Right atrium auricular region (tissue), 2 donors: Measurements from ENCODE around the gene MAD1L1. TPM values are rescaled to one million over a fixed set of nuclear protein-coding genes. Genes with fewer than 3 reads are reported as not detected.

ENCODE experiments used
- DNase-seq: peaks from one replicate; pipeline ENCODE4 v3.0.0-alpha.2; 2019; ENCODE audit warnings: low spot score
- H3K27ac ChIP-seq, 2 donors: fragments of 200-600 bp; sonication (generic); 1 replicate in 1 of 2; 2 replicates in 1 of 2; pipeline ENCODE4 v1.5.1; 2016 to 2019
- H3K27me3 ChIP-seq, 2 donors: fragments of 200-600 bp; sonication (generic); one replicate each; pipeline versions ENCODE4 v1.5.1 to v1.6.0; 2017 to 2019
- H3K36me3 ChIP-seq: fragments of 200-600 bp; sonication (generic); one replicate; pipeline ENCODE4 v1.5.1; 2016
- H3K4me1 ChIP-seq, 2 donors: fragments of 200-600 bp; sonication (generic); one replicate each; pipeline versions ENCODE4 v1.5.1 to v1.6.0; 2017 to 2019
- H3K4me3 ChIP-seq, 2 donors: fragments of 200-600 bp; sonication (generic); 1 replicate in 1 of 2; 2 replicates in 1 of 2; pipeline ENCODE4 v1.5.1; 2017 to 2019; ENCODE audit warnings: mild to moderate bottlenecking in 1 of 2, moderate library complexity in 1 of 2
- H3K9me3 ChIP-seq, 2 donors: fragments of 200-600 bp; sonication (generic); one replicate each; pipeline ENCODE4 v1.5.1; 2019
- total RNA-seq, 2 donors: library from RNA; depleted of rRNA; stranded (reverse); fragments of >200 nt; gene quantifications; one replicate each; pipeline ENCODE4 v1.1.0, GENCODE V29; 2016
- TF ChIP-seq, protein P1 (sequence below), 2 donors: fragments of 200-600 bp; sonication (generic); IDR thresholded peaks; one replicate each; pipeline ENCODE4 v1.5.1; 2019; ENCODE audit warnings: antibody characterized with exemption in 2 of 2

MAD1L1 gene
- total RNA-seq, 2 donors from 2014 or later = 13.3 to 31.9 TPM

DNA sequence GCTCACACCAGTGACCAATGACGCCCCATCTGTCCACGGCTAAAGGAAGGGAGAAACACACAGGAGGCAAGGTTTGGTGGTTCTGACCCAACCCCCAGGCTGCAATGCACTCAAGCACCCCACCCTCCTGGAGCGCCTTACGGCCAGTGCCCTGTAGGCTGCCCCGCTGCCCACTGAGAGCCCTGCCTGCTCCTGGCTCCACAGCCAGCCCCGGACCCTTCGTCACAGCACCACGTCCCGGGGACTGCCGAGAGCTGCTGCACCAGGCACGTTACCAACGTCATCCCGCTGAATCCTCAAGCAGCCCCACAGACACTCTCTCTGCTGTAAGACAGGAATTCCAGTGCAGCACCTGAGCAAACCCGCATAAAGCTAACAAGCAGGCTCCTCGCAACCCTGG, 87.8 kb downstream of the MAD1L1 start:
- no peak overlapping the region for H3K27ac ChIP-seq
- no peaks in the 10 kb centered on the region for H3K9me3 ChIP-seq
- H3K27me3 ChIP-seq = no peaks in the 10 kb centered on the region
- H3K4me3 ChIP-seq = no peak overlapping the region
- no peaks in the 10 kb centered on the region for H3K4me1 ChIP-seq
- DNase-seq = no peak
- TF ChIP-seq, protein P1, sequence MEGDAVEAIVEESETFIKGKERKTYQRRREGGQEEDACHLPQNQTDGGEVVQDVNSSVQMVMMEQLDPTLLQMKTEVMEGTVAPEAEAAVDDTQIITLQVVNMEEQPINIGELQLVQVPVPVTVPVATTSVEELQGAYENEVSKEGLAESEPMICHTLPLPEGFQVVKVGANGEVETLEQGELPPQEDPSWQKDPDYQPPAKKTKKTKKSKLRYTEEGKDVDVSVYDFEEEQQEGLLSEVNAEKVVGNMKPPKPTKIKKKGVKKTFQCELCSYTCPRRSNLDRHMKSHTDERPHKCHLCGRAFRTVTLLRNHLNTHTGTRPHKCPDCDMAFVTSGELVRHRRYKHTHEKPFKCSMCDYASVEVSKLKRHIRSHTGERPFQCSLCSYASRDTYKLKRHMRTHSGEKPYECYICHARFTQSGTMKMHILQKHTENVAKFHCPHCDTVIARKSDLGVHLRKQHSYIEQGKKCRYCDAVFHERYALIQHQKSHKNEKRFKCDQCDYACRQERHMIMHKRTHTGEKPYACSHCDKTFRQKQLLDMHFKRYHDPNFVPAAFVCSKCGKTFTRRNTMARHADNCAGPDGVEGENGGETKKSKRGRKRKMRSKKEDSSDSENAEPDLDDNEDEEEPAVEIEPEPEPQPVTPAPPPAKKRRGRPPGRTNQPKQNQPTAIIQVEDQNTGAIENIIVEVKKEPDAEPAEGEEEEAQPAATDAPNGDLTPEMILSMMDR (IDR thresholded peaks at IDR 0.05) = no peak
- peaks cover 17% of the 10 kb centered on the region for H3K36me3 ChIP-seq

DNA sequence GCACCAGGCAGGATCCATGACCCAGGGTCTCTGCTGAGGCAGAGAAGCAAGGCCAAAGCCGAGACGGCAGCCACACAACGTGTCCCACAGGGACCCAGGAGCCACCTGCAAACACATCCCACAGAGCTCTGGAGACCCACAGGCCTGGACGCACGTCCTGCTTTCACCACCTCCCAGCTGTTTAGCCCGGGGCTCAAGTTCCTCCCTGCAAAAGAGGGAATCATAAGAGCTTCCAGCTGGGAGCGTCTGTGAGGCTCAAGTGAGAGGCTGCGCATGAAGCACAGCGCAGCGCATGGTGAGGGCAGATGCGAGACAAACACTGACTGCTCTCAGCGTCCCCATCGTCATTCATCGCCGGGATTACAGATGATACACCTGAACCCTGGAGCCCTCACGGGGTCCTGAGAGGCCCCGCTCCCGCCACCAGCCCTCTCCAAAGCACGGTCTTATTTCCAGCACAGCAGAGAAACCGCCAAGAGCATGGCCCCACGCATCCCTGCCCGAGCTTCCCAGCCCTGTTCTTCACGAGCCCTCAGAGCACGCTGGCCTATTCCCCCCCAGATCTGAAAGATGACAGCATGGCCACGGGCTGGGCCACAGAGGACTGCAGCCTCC, 88.7 kb downstream of the MAD1L1 start:
- no peak for DNase-seq
- no peak overlapping the region for H3K27ac ChIP-seq
- H3K36me3 ChIP-seq = peaks cover 17% of the 10 kb centered on the region
- no peaks in the 10 kb centered on the region for H3K27me3 ChIP-seq
- H3K9me3 ChIP-seq = no peaks in the 10 kb centered on the region
- no peak overlapping the region for H3K4me3 ChIP-seq
- TF ChIP-seq, protein P1 (IDR thresholded peaks at IDR 0.05) = no peak
- H3K4me1 ChIP-seq = no peaks in the 10 kb centered on the region

DNA sequence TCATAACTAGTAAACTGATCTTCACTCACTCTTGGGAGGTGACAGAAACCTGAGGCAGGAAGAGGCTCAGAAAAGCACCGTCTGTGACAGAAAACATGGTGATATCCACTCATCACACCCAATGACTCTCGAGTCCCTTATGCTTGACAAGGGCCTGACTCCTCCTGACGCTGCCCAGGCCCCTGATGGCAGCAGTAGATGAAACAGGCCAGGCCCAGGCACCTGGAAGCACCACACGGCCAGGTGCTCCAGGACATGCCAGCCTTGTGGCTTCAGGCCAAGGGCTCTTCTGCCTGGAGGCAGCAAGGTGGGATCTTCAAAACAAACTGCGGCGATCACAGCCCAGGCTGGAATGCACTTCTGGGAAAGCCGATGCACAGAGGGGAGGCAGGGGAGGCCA, 89.3 kb downstream of the MAD1L1 start:
- Histone ChIP-seq H3K27ac (no peak overlapping the region), H3K27me3 (no peaks in the 10 kb centered on the region), H3K4me3 (no peak overlapping the region), H3K36me3 (peaks cover 17% of the 10 kb centered on the region), H3K9me3 (no peaks in the 10 kb centered on the region), H3K4me1 (no peaks in the 10 kb centered on the region)
- no peak for DNase-seq
- TF ChIP-seq, protein P1 (IDR thresholded peaks at IDR 0.05) = no peak

DNA sequence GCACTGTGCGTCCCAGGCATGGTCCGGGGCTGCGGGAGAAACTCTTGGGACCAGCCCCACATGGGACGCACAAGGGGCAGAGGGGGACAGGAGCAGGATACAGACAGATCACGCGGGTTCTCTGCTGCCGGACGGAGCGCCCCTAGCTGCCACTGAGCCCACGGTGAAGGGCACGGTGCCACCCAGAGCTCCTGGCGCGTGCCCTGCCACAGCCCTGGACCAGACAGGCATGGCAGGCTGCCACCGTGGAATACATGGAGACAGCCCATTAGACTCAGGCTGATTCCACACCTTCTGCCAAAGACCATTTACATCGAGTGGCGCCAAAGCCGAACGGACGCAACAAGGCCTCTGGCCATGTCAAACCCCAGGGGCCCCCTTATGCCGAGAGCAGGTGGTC, 90.4 kb downstream of the MAD1L1 start:
- Histone ChIP-seq H3K4me3 (no peak overlapping the region), H3K36me3 (peaks cover 17% of the 10 kb centered on the region), H3K4me1 (no peaks in the 10 kb centered on the region), H3K27ac (no peak overlapping the region), H3K9me3 (no peaks in the 10 kb centered on the region), H3K27me3 (no peaks in the 10 kb centered on the region)
- no peak for DNase-seq
- TF ChIP-seq, protein P1 (IDR thresholded peaks at IDR 0.05) = no peak

DNA sequence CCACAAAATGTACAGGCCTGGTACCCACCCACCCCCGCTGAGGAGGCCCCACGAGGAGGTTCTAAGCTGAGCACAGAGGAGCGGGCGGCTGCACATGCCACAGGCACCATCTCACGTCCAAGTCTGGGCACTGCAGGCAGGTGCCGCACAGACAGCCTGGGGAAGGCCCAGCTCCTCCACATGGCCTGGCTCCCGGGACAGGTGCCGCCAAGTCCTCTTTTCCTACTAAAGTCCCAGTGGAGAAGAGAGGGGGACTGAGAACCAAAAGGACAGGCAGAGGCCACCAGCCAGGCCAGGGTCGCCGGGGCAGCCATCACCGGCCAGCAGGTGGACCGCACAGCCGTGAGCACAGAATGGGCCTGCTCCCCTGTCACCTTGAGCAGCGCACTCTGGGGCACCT, 91.1 kb downstream of the MAD1L1 start:
- TF ChIP-seq, protein P1 (IDR thresholded peaks at IDR 0.05) = no peak
- Histone ChIP-seq H3K27me3 (no peaks in the 10 kb centered on the region), H3K4me1 (no peaks in the 10 kb centered on the region), H3K4me3 (no peak overlapping the region), H3K36me3 (peaks cover 17% of the 10 kb centered on the region), H3K9me3 (no peaks in the 10 kb centered on the region), H3K27ac (no peak overlapping the region)
- no peak for DNase-seq

DNA sequence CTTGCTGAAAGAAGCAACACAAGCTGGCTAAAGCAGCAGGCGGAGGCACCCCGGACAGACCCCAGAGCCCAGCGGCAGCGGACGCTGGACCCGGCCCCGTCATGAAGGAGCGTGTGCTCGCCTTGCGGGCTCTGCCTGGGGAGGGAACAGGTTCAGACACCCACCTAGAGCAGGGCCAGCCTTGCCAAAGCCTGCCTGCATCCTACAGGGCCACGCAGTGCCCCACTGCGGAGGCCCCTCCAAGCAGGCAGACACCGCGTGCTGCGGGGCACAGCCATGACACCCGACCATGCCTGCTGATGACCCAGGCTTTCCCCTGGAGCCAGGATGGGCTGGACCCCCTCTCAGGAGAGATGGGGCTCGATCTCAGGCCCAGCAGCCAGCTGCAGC, 91.7 kb downstream of the MAD1L1 start:
- Histone ChIP-seq H3K27ac (no peak overlapping the region), H3K9me3 (no peaks in the 10 kb centered on the region), H3K36me3 (peaks cover 11% of the 10 kb centered on the region), H3K4me3 (no peak overlapping the region), H3K27me3 (no peaks in the 10 kb centered on the region), H3K4me1 (no peaks in the 10 kb centered on the region)
- DNase-seq = no peak
- TF ChIP-seq, protein P1 (IDR thresholded peaks at IDR 0.05) = no peak
